ENCODE results near the gene TACC2. TPM values are rescaled to one million over a fixed set of nuclear protein-coding genes. Genes with fewer than 3 reads are reported as not detected.

The TACC2 gene
- total RNA-seq, 2 experiments from 2014 or later = not detected

- ChIA-PET CTCF (ENCODE audit: unreplicated experiment) (no interaction called here), POLR2A (no interaction called here)
- no peaks in the 10 kb centered on the region for H3K4me1 ChIP-seq (ENCODE audit: insufficient read depth, low read length, poor library complexity, severe bottlenecking)
- no peak overlapping the region for H2AFZ ChIP-seq (ENCODE audit: low read length)
- intact Hi-C loops (cut with micrococcal nuclease; ENCODE audit: unreplicated experiment) = no loop called here
- no peaks in the 10 kb centered on the region for H3K9me2 ChIP-seq (ENCODE audit: insufficient read depth, low read length)
- no peak for DNase-seq (ENCODE audit: low spot score)
- no peaks in the 10 kb centered on the region for H3K9me3 ChIP-seq (ENCODE audit: low read length)
- BruUV-seq (replicated peaks) = no TSS peak
- TF ChIP-seq EZH2phosphoT487 (IDR thresholded peaks at IDR 0.05; ENCODE audit: borderline replicate concordance, low read depth, low read length) = no peak
- H3K27ac ChIP-seq (ENCODE audit: low read depth, low read length, poor library complexity, severe bottlenecking) = no peak overlapping the region
- H3K4me3 ChIP-seq (ENCODE audit: low read depth, low read length, poor library complexity, severe bottlenecking) = no peak overlapping the region
- H3K4me2 ChIP-seq (ENCODE audit: low read length) = no peak overlapping the region
- no peaks in the 10 kb centered on the region for H3K79me2 ChIP-seq (ENCODE audit: insufficient read depth, low read depth, low read length)
- H3K36me3 ChIP-seq (ENCODE audit: insufficient read depth, low read length) = no peaks in the 10 kb centered on the region
- H4K20me1 ChIP-seq (ENCODE audit: insufficient read depth, low read length) = no peaks in the 10 kb centered on the region
Observed at GRCh38 chr10:122230222-122230621, 241.3 kb downstream of the TACC2 start.

- Histone ChIP-seq H3K79me2 (ENCODE audit: insufficient read depth, low read depth, low read length) (no peaks in the 10 kb centered on the region), H3K27ac (ENCODE audit: low read depth, low read length, poor library complexity, severe bottlenecking) (no peak overlapping the region), H3K4me3 (ENCODE audit: low read depth, low read length, poor library complexity, severe bottlenecking) (no peak overlapping the region), H3K4me1 (ENCODE audit: insufficient read depth, low read length, poor library complexity, severe bottlenecking) (no peaks in the 10 kb centered on the region), H3K9me3 (ENCODE audit: low read length) (no peaks in the 10 kb centered on the region), H3K4me2 (ENCODE audit: low read length) (no peak overlapping the region), H2AFZ (ENCODE audit: low read length) (no peak overlapping the region), H3K9me2 (ENCODE audit: insufficient read depth, low read length) (no peaks in the 10 kb centered on the region), H3K36me3 (ENCODE audit: insufficient read depth, low read length) (no peaks in the 10 kb centered on the region), H4K20me1 (ENCODE audit: insufficient read depth, low read length) (no peaks in the 10 kb centered on the region)
- TF ChIP-seq CTCF (conservative IDR thresholded peaks at IDR 0.05; ENCODE audit: low read length) = no peak
- intact Hi-C loops (cut with micrococcal nuclease; ENCODE audit: unreplicated experiment) = no loop called here
- ChIA-PET CTCF (ENCODE audit: unreplicated experiment) (no interaction called here), POLR2A (no interaction called here)
- DNase-seq (ENCODE audit: low spot score) = no peak
- BruUV-seq (replicated peaks) = no TSS peak
Observed at GRCh38 chr10:122232769-122233168, 243.8 kb downstream of the TACC2 start.

GRCh38 chr10:122233857-122234348 lies 244.9 kb downstream of the TACC2 start:
- H3K4me2 ChIP-seq (ENCODE audit: low read length) = no peak overlapping the region
- no TSS peak for BruUV-seq (replicated peaks)
- H3K36me3 ChIP-seq (ENCODE audit: insufficient read depth, low read length) = no peaks in the 10 kb centered on the region
- no peak overlapping the region for H3K27ac ChIP-seq (ENCODE audit: low read depth, low read length, poor library complexity, severe bottlenecking)
- no peaks in the 10 kb centered on the region for H3K4me1 ChIP-seq (ENCODE audit: insufficient read depth, low read length, poor library complexity, severe bottlenecking)
- H2AFZ ChIP-seq (ENCODE audit: low read length) = no peak overlapping the region
- TF ChIP-seq CTCF (conservative IDR thresholded peaks at IDR 0.05; ENCODE audit: low read length) = no peak
- no peak for TF ChIP-seq EZH2phosphoT487 (IDR thresholded peaks at IDR 0.05; ENCODE audit: borderline replicate concordance, low read depth, low read length)
- H3K79me2 ChIP-seq (ENCODE audit: insufficient read depth, low read depth, low read length) = no peaks in the 10 kb centered on the region
- CTCF ChIA-PET (ENCODE audit: unreplicated experiment) = no interaction called here
- intact Hi-C loops (cut with micrococcal nuclease; ENCODE audit: unreplicated experiment) = no loop called here
- H3K9me2 ChIP-seq (ENCODE audit: insufficient read depth, low read length) = no peaks in the 10 kb centered on the region
- no peak overlapping the region for H3K4me3 ChIP-seq (ENCODE audit: low read depth, low read length, poor library complexity, severe bottlenecking)
- no peaks in the 10 kb centered on the region for H4K20me1 ChIP-seq (ENCODE audit: insufficient read depth, low read length)
- H3K9me3 ChIP-seq (ENCODE audit: low read length) = no peaks in the 10 kb centered on the region
- POLR2A ChIA-PET = interaction anchor here (0.5 kb wide), 1 partner anchor 1821 kb away, joined by 3 read pairs; no protein-coding TSS in a partner anchor
- no peak for DNase-seq (ENCODE audit: low spot score)

Data from OCI-LY7 (cell line).